Smooth muscle cell (in vitro differentiated cells): ENCODE results near the gene PDZD7. TPM values are rescaled to one million over a fixed set of nuclear protein-coding genes. Genes with fewer than 3 reads are reported as not detected.

Experiments used
- DNase-seq: peaks from one replicate; lab custom pipeline; 2025; ENCODE audit not compliant: unreplicated experiment; lab: John Stamatoyannopoulos, UW
- H2AFZ ChIP-seq: fragments of 200-600 bp; sonication (generic); 2 replicates; pipeline ENCODE4 v1.6.0; 2016; ENCODE audit warnings: antibody characterized with exemption, low read depth, mild to moderate bottlenecking
- H3F3A ChIP-seq: fragments of 200-600 bp; sonication (generic); 2 replicates; pipeline ENCODE4 v1.6.0; 2017; ENCODE audit warnings: antibody characterized with exemption, low read depth
- H3K27ac ChIP-seq: fragments of 200-600 bp; sonication (generic); 2 replicates; pipeline ENCODE4 v1.5.1; 2016; ENCODE audit warnings: low read depth, mild to moderate bottlenecking
- H3K27me3 ChIP-seq: fragments of 200-600 bp; sonication (generic); 2 replicates; pipeline ENCODE4 v1.6.1; 2016; ENCODE audit warnings: low read depth, mild to moderate bottlenecking
- H3K36me3 ChIP-seq: fragments of 200-600 bp; sonication (generic); 2 replicates; pipeline ENCODE4 v1.5.1; 2016; ENCODE audit warnings: low read depth
- H3K4me1 ChIP-seq: fragments of 200-600 bp; sonication (generic); 2 replicates; pipeline ENCODE4 v1.5.1; 2016; ENCODE audit warnings: low read depth
- H3K4me2 ChIP-seq: fragments of 200-600 bp; sonication (generic); 2 replicates; pipeline ENCODE4 v1.6.0; 2016; ENCODE audit warnings: mild to moderate bottlenecking
- H3K4me3 ChIP-seq: fragments of 200-600 bp; sonication (generic); 2 replicates; pipeline ENCODE4 v1.5.1; 2016; ENCODE audit warnings: mild to moderate bottlenecking
- H3K79me2 ChIP-seq: fragments of 200-600 bp; sonication (generic); 2 replicates; pipeline ENCODE4 v1.6.0; 2016; ENCODE audit warnings: low read depth, mild to moderate bottlenecking
- H3K9ac ChIP-seq: fragments of 200-600 bp; sonication (generic); 2 replicates; pipeline ENCODE4 v1.6.0; 2016; ENCODE audit warnings: low read depth
- H3K9me3 ChIP-seq: fragments of 200-600 bp; sonication (generic); replicated peaks from 2 replicates; pipeline ENCODE4 v1.5.1; 2016; ENCODE audit warnings: low read depth
- H4K20me1 ChIP-seq: fragments of 200-600 bp; sonication (generic); 2 replicates; pipeline ENCODE4 v1.6.0; 2016; ENCODE audit warnings: low read depth
- whole genome bisulfite sequencing: methylation state at CpG from one replicate; pipeline ENCODE4 v1.1.7; 2016; ENCODE audit warnings: low lambda C conversion rate; 5-methylcytosine and 5-hydroxymethylcytosine counted together
- polyA plus RNA-seq: library from polyadenylated mRNA; unstranded; fragments of >200 nt; fragmentation: Nextera tagmentation; extraction: Ambion mirVana; gene quantifications from 2 replicates; pipeline ENCODE4 v1.2.1, GENCODE V29; 2016
- total RNA-seq: library from RNA; depleted of rRNA; stranded (reverse); fragments of >200 nt; gene quantifications from 2 replicates; pipeline ENCODE4 v1.2.3, GENCODE V29; 2014
- TF ChIP-seq, protein P1 (sequence below): fragments of 200-600 bp; sonication (generic); IDR thresholded peaks from 2 replicates; pipeline ENCODE4 v1.5.1; 2017; ENCODE audit warnings: borderline replicate concordance, mild to moderate bottlenecking, antibody characterized with exemption; ENCODE audit not compliant: insufficient read depth, poor library complexity, severe bottlenecking

The PDZD7 gene
- total and polyA plus RNA-seq, 2 experiments from 2014 or later, result 0.93 to 2.0 TPM

DNA sequence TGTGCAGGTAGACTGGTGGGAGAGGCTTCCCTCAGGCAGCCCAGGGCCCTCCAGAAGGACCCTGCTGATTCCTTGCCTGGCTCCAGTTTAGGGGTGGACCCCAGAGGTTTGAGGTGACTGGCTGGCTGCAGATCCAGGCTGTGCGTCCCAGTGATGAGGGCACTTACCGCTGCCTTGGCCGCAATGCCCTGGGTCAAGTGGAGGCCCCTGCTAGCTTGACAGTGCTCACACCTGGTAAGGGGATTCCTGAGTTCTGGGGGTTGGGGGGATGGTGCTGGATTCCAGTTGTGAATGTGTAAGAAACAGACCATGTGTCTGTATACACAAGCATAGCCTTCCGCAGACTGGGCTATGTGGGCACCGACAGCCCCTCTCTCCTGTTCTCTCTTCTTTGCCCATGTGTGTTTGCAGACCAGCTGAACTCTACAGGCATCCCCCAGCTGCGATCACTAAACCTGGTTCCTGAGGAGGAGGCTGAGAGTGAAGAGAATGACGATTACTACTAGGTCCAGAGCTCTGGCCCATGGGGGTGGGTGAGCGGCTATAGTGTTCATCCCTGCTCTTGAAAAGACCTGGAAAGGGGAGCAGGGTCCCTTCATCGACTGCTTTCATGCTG is 33.6 kb upstream of the PDZD7 start:
- Histone ChIP-seq H3F3A (peaks cover 24% of the 10 kb centered on the region), H3K9me3 (no peaks in the 10 kb centered on the region), H3K9ac (no peak overlapping the region), H3K79me2 (no peaks in the 10 kb centered on the region), H2AFZ (no peak overlapping the region), H3K36me3 (no peaks in the 10 kb centered on the region), H3K4me2 (no peak overlapping the region), H3K4me1 (peaks cover 43% of the 10 kb centered on the region), H3K27ac (no peak overlapping the region), H4K20me1 (no peaks in the 10 kb centered on the region), H3K27me3 (no peaks in the 10 kb centered on the region), H3K4me3 (no peak overlapping the region)
- TF ChIP-seq, protein P1, sequence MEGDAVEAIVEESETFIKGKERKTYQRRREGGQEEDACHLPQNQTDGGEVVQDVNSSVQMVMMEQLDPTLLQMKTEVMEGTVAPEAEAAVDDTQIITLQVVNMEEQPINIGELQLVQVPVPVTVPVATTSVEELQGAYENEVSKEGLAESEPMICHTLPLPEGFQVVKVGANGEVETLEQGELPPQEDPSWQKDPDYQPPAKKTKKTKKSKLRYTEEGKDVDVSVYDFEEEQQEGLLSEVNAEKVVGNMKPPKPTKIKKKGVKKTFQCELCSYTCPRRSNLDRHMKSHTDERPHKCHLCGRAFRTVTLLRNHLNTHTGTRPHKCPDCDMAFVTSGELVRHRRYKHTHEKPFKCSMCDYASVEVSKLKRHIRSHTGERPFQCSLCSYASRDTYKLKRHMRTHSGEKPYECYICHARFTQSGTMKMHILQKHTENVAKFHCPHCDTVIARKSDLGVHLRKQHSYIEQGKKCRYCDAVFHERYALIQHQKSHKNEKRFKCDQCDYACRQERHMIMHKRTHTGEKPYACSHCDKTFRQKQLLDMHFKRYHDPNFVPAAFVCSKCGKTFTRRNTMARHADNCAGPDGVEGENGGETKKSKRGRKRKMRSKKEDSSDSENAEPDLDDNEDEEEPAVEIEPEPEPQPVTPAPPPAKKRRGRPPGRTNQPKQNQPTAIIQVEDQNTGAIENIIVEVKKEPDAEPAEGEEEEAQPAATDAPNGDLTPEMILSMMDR, result no peak
- WGBS, result 95% methylated on average over 9 of the region's 9 CpGs
- DNase-seq, result no peak

DNA sequence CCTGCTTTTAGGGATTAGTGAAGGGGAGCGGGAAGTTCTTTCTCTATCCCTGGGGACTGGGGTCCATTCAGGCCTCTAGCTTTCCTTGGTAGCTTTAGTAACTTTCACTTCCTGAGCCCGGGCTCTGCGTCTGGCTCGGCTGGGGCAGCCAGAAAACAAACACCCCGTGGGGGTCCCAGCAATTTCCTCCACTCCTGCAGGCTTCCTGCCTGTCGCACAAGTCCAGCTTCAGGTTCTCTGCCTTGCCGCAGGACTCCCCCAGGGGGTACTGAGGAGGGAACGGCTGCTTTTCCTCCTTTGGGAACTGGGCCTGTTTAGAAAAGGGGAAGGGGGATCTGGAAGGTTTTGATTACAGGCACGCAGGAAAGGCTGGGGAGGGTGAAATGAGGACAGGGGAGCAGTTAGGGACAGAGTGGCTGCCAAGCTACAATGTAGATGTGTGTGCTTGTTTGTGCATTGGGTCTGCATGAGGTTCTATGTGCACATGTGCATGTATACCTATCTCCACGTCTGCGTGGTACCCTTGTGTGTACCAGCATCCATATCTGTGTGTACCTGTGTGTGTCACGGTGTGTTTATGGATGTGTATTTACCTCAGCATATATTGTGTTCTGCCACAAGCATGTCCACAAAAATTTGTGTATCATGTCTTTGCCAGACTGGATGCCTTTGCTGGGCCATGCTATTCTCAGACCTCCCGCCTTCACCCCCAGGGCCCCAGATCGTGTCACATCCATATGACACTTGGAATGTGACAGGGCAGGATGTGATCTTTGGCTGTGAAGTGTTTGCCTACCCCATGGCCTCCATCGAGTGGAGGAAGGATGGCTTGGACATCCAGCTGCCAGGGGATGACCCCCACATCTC is 32.9 kb upstream of the PDZD7 start:
- Histone ChIP-seq H3K27me3 (no peaks in the 10 kb centered on the region), H3K36me3 (no peaks in the 10 kb centered on the region), H2AFZ (no peak overlapping the region), H3K4me3 (no peak overlapping the region), H3K9me3 (no peaks in the 10 kb centered on the region), H3K27ac (no peak overlapping the region), H3F3A (peaks cover 24% of the 10 kb centered on the region), H3K9ac (no peak overlapping the region), H4K20me1 (no peaks in the 10 kb centered on the region), H3K79me2 (no peaks in the 10 kb centered on the region), H3K4me1 (peaks cover 46% of the 10 kb centered on the region), H3K4me2 (peak overlapping the region; percentile 91)
- TF ChIP-seq, protein P1, result no peak
- no peak for DNase-seq
- 45% methylated on average over 15 of the region's 15 CpGs for WGBS

DNA sequence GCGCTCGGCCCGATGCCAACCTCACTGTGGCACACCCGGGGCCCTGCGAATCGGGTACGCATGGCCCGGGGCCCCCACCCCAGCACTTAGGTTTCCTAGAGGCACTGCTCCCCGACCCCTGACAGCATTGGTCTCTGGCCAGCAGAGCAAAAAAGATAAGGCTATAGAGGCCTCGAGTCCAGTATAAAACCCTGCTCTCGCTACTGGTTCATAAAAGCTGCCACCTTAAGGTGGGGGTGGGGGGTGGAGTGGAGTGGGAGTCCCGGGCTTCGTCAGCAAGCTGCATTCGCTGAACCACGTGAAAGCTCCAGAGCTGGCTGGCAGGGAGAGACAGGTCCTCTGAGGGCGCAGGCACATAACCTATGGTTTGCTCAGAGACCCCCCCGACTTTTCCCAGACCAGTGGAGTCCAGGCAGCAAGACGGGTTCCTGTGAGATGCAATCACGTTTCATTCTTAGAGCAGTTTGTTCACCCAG is 32.2 kb upstream of the PDZD7 start:
- Histone ChIP-seq H3K4me2 (peak overlapping the region; percentile 91), H3K4me1 (peaks cover 46% of the 10 kb centered on the region), H3K27ac (no peak overlapping the region), H3K36me3 (no peaks in the 10 kb centered on the region), H3K9me3 (no peaks in the 10 kb centered on the region), H3K79me2 (no peaks in the 10 kb centered on the region), H3K9ac (no peak overlapping the region), H4K20me1 (no peaks in the 10 kb centered on the region), H2AFZ (no peak overlapping the region), H3K27me3 (no peaks in the 10 kb centered on the region), H3F3A (peaks cover 24% of the 10 kb centered on the region), H3K4me3 (peak overlapping the region; percentile 76)
- DNase-seq, result no peak
- TF ChIP-seq, protein P1, result no peak
- WGBS, result 18% methylated on average over 19 of the region's 19 CpGs
